HG03039 (cell line): Measurements from ENCODE around the gene PACRG.
"Not testable (repeated sequence)": the region's sequence is repeated elsewhere in the genome, so short reads cannot be mapped to it uniquely, and the experiment has no call there.

Experiments
- ATAC-seq: cut with Tn5 transposase; IDR thresholded peaks from one replicate; pipeline ENCODE4 v1.9.1; 2021; ENCODE audit warnings: mild to moderate bottlenecking, moderate library complexity; ENCODE audit not compliant: unreplicated experiment

The PACRG gene

GRCh38 chr6:163300838-163301237, 573.1 kb downstream of the PACRG start:
- no peak for ATAC-seq

GRCh38 chr6:163301726-163302635, 574.2 kb downstream of the PACRG start:
- no peak for ATAC-seq

- ATAC-seq, result no peak
These were observed 575.0 kb downstream of the PACRG start for GRCh38 chr6:163302747-163303146.

GRCh38 chr6:163306000-163306399, 578.2 kb downstream of the PACRG start:
- no peak for ATAC-seq

GRCh38 chr6:163308629-163309440, 581.1 kb downstream of the PACRG start:
- no peak for ATAC-seq

- no peak for ATAC-seq
These were observed 581.8 kb downstream of the PACRG start for GRCh38 chr6:163309491-163310026.

GRCh38 chr6:163310096-163310972, 582.6 kb downstream of the PACRG start:
- ATAC-seq, result no peak

GRCh38 chr6:163310973-163311383, 583.2 kb downstream of the PACRG start:
- no peak for ATAC-seq

- ATAC-seq, result no peak
These were observed 584.1 kb downstream of the PACRG start for GRCh38 chr6:163311830-163312229.

- ATAC-seq, result no peak
These were observed 585.8 kb downstream of the PACRG start for GRCh38 chr6:163313566-163313965.

- ATAC-seq, result no peak
These were observed 586.2 kb downstream of the PACRG start for GRCh38 chr6:163313981-163314380.

GRCh38 chr6:163314791-163315470, 587.2 kb downstream of the PACRG start:
- ATAC-seq, result no peak

GRCh38 chr6:163316866-163317495, 589.2 kb downstream of the PACRG start:
- not testable (repeated sequence) for ATAC-seq

- no peak for ATAC-seq
These were observed 590.5 kb downstream of the PACRG start for GRCh38 chr6:163318071-163318786.

GRCh38 chr6:163319609-163320366, 592.0 kb downstream of the PACRG start:
- no peak for ATAC-seq

GRCh38 chr6:163320402-163320801, 592.6 kb downstream of the PACRG start:
- ATAC-seq, result no peak

- ATAC-seq, result no peak
These were observed 593.0 kb downstream of the PACRG start for GRCh38 chr6:163320804-163321203.

- ATAC-seq, result no peak
These were observed 593.9 kb downstream of the PACRG start for GRCh38 chr6:163321717-163322116.
